HG02981 (cell line): ENCODE data around the gene OPTC.

Source experiments
- ATAC-seq: cut with Tn5 transposase; IDR thresholded peaks from one replicate; pipeline ENCODE4 v1.9.1; 2021; ENCODE audit warnings: mild to moderate bottlenecking, moderate library complexity; ENCODE audit not compliant: unreplicated experiment

OPTC gene

DNA sequence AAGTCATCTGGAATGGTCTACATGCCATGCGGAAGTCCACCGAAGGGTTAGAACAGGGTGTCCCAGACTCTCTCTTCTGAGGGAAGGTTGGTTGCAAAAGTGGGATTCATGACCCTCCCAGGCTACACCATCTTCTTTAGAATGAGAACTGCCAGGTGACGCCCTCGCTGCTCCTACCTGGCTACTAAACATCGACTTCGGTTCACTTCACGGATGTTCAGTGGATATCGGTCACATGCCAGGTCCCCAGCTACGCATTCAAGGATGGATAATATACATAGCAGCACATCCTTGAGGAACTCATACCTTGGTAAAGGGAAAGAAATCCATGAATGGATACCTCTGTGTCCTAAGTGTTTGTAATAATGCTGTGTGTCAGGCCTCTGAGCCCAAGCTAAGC, 3.3 kb upstream of the OPTC start:
- no peak for ATAC-seq

DNA sequence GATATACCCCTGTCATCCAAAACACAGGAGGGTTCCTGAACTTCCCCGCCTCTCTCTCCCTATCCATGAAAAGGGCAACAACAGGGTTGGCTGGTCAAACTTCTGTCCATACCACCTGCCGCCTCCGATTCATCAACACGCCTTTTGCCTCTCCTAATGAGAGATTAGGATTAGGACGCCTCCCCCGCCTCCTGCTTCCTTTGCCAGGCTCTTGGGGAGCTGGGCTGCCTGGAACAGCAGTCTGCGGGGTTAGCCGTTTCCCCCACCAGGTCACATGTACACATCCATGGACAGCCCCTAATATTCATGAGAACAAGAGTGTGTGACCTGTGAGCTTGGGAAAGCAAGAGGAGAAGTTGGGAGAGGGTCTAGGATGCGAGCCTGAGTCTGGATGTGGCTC, 2.3 kb upstream of the OPTC start:
- ATAC-seq = no peak

DNA sequence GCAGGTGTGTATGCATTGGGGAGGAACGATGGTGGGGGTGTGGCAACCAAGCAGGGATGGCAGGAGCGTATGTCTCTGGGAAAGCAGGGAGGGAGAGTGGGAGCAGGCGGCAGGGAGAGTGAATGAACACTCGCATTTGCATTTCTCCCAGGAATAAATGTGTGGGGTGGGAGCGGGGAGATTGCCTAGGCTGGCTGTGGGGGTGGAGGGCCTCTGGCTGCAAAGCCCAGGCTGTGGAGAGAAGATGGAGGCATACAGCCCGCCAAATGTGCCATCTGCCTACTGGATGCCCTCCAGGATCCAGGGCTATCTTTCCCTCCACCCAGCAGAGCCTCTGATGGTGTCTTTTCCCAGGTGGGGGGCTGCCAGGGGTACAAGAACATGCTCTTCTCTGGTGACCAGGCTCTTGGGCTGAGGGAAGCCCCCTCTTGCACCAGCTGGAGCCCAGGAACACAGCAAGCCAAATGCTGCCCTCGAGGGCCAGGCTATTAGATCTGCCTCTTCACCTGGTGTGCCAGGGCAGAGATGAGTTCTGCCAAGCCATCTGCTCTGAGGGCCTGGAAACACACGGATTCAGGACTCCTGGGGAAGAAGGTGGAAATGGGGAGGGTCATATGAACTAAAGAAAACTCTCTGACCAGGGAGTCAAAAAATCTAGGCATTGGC, 1.7 kb upstream of the OPTC start:
- no peak for ATAC-seq

DNA sequence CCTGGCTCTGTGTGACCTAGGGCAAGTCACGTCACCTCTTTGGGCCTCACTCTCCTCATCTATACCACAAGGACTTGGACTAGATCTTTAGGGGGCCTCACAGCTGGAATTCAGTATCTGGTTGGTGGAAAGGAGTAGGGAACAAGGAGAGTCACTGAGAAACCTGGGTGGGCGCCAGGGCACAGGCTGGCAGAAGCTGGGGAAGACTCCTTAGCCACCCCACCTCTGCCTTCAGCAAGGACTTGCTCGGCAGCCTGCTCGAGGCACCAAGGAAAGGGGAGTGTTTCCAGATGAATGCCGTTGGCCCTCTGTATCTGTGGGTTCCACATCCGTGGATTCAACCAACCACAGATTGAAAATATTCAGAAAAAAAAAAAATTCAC, 1.2 kb upstream of the OPTC start:
- no peak for ATAC-seq

DNA sequence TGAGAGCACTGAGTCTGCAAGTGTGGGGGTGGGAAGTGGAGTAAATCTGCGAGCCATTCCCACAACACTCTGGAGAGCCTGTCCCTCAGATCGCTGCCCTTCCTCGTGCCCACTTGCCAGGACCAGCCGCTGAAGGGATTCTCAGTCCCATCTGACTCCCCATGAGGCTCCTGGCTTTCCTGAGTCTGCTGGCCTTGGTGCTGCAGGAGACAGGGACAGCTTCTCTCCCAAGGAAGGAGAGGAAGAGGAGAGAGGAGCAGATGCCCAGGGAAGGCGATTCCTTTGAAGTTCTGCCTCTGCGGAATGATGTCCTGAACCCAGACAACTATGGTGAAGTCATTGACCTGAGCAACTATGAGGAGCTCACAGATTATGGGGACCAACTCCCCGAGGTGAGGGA, 1.9 kb downstream of the OPTC start:
- no peak for ATAC-seq

DNA sequence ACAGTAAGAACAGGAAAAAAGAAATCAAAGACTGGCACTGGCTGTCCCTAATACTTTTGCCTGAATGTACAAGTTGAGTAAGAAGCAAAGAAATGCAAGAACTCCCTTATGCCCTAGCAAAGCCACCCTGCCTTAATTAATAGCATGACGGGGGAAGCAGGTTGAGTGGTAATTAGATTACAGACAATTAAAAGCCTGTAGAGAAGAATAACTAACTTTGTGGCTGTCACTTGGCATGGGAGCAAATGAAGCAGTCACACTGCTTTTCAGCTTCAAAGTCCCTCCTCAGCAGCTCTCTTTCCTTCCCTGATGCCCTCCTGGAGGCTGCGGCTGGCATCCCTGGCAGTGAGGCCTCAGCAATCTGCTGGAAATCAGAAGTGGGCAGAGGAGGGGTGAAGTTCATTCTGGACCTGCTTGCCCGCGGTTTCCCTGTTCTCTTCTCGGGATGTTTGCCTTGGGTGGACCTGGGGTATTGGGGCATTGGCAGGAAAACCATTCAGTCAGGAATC, 3.4 kb downstream of the OPTC start:
- ATAC-seq = no peak

DNA sequence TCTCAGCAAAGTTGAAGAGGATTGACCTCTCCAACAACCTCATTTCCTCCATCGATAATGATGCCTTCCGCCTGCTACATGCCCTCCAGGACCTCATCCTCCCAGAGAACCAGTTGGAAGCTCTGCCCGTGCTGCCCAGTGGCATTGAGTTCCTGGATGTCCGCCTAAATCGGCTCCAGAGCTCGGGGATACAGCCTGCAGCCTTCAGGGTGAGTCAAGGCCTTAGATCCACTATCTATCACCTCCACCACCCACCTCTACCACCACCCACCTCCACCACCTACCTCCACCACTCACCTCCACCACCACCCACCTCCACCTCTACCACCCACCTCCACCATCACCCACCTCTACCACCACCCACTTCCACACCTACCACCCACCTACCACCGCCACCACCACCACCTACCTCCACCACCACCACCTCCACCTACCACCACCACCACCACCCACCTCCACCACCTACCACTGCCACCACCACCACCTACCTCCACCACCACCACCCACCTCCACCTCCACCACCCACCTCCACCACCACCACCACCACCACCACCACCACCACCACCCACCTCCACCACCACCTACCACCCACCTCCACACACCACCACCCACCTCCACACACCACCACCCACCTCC, 5.8 kb downstream of the OPTC start:
- ATAC-seq = no peak

DNA sequence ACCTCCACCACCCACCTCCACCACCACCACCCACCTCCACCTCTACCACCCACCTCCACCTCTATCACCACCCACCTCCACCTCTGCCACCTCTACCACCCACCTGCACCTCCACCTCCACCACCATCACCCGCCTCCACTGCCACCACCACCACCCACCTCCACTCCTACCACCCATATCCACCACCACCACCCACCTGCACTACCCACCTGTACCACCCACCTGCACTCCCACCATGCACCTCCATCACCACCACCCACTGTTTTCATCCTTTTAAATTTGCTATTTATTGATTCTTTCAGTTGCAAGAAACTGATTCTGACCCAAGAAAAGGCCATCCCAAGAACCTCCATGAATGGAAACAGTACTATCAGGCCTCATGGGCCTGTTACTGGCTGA, 6.3 kb downstream of the OPTC start:
- ATAC-seq = no peak

DNA sequence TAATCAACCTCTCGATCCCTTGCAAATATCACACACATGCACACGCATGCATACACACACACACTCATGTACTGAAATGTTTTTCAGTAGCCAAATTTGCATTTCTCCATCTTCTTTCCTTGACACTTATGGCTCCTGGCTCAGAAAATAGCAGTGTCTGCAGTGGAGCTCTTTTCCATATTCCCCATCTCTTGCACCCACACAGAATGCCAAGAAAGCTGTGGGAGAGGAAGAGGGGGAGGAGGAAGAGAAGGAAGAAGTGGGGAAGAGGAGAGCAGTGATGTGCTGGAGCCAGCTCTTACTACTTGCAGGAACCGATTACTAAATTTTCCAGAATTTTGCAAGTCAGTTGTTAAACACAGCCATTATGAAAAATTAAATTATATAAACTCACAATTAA, 9.9 kb downstream of the OPTC start:
- ATAC-seq = no peak

DNA sequence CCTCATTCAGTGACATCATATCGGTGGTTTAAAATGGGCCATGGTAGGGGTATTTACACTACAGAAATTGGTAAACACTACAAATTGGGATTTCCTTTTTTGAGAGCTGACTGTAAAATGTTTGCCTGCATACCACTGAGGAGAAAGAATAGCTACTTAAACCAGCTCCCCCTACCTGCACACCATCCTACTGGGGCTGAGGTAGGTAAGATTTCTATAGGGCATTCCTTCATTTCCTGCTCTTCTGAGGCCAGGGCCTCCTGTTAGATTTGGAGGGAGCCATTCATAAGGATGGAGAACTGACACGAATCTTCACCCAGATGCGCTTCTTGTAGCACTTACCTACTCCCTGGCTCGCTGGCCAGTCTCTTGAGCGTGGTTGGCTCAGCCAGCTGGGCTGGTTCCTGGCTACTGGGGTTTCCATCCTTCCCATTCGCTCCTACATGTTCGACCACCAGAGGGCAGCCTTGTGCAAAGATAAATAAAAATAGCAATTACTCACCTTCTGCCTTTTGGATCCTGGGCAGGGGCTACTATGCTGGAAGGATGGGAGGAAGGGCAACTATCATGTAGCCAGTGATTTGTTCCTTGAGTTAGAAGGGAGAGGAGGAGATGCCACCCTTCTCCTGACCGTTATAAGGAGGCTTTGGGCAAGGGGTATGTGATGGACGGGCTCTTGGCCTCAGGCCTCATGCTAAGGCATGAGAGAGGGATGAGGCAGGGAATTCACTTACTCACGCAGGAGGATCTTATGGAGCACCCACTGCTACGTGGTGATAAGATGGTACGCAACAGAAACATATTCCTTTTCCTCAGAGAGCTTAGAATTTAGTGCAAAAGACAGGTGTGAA, 10.7 kb downstream of the OPTC start:
- ATAC-seq = no peak

DNA sequence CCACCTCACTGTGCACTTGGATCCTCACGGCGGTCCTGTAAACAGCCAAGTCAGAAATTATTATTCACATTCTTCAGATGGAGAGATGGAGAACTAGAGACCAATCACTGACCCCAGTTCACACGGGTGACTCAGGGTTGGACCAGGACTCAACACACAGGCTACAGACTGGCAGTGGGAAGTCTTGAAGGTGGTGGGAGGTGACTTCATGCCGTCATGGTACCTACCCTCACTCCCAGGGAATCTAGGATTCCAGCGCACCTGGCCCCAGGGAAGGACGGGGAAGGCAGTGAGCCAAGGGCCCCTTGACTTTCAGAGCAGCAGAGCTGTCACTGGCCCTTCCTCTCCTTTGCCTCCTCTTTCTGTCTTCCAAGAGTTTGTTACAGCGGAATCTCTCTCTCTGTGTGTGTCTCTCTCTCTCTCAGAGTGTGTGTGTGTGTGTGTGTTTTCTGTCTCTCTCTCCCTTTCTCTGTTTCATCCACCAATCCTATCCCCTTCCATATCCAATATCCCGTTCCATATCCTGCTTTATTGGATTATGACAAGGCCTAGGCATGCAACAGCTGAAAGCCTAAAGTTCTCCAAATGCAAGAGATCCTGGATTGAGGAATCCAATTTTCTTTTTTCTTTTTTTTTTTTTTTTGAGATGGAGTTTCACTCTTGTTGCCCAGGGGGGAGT, 11.7 kb downstream of the OPTC start:
- no peak for ATAC-seq

DNA sequence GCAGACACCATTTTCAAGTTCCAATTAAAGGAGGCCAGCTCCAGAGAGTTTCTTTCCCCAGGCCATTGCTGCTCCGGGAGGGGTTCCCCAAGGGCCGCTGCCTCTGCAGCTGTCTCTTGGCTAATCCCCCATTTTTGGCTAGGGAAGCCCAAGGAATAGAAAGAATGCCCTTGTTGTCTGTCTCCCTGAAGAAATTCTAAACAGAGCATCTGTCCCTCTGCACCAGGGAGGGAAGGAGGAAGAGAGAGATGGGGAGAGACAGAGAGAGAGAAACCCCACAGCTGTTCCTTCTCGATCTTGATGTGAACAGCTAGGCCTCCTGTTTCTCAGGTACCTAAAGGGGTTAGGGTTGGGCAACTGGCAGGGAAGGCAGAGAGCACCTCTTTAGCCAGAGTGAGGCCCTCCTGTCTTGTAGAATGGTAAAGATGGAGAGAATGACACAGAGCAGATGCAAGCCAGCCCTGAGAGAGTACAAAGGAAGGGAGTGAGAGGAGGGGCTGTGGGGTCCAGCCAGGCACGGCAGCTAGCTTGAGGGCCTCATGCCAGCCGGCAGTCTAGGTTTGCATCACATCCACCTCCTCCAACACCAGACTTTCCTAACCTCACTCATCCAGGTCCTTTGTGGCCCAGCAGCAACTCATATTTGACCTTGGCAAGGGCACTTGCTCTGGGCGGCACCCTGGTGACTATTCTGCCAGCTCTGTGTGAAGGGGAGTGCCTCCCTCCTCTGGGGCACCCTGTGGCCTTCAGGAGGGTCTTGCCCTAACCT, 13.1 kb downstream of the OPTC start:
- no peak for ATAC-seq

DNA sequence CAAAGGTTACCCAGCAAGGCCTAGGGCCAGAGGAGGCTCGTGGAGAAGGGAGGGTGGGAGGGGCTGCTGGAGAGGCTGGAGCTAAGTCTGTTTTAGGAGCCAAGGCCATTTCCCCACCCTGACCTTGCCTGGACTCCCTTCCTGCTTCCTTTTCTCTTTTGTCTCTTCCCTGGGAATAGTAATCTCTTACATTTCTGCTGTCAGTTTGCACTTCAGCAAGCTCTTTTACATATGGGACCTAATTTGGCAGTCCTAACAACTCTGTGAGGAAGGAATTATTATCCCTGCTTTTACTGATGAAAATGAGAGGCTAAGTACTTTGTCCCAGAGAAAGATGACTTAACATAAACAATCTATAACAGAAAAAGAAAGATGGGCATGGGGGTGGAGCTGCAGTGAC, 13.8 kb downstream of the OPTC start:
- ATAC-seq = no peak

DNA sequence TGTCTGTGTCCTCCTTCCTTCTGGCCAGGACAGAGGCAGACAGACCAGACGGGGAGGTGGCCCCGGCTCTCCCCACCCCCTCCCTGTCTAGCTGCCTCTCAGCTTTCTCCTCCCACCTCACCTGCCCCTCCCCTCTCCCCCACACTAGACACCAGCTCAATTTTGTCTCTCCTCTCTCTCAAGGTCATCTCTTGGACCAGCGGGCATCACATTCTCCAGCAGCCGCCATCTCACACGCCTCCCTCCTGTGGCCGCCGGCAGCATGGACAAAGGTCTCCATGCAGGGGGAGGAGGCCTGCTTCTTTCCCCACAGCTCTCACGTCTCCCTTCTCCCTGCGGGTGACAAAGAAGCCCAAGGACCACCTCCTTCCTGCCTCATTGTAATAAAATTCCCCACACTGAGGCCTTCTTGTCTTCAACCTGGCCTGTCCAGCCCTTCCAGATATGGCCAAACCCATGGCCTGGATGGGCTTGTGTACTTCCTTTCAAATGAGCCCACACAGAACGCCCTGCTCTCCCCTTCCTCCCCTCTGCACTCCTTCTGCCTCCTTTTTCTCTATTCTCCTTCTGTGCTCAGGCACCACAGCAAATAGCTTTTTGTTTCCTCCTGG, 14.6 kb downstream of the OPTC start:
- no peak for ATAC-seq

DNA sequence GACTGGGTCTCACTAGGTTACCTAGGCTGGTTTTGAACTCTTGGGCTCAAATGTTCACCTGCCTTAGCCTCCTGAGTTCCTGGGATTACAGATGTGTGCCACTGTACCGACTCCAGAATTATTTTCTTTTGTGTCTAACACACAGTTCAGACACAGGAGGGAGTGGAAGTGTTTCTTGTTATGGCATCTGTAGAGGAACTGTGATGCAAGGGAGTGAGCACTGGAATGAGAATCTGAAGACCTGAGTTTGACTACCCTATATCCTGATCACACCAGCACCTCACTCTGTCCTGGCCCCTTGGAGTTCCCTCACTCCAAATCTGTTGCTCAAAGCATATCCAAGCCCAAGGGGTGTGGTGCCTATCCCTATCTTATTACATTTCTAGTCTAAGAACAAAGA, 15.2 kb downstream of the OPTC start:
- no peak for ATAC-seq

DNA sequence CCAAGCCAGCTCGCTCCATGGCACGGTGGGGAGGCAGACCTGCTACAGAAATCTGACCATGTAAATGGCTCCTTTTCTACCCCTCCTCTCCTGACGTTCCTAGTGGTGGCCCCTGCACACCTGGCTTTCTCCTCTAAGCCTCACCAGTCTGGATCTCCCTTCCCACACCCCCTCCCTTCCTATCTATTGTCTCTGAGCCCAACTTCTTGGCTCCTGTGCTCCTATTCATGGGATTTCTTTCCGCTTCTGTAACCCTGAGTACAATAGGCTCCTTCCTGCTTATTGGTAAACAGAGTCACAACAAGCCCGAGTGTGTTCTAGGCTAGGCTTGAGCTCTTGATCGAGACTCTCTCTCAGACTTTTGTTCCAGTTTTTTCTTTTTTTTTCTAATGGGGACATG, 17.6 kb downstream of the OPTC start:
- no peak for ATAC-seq

DNA sequence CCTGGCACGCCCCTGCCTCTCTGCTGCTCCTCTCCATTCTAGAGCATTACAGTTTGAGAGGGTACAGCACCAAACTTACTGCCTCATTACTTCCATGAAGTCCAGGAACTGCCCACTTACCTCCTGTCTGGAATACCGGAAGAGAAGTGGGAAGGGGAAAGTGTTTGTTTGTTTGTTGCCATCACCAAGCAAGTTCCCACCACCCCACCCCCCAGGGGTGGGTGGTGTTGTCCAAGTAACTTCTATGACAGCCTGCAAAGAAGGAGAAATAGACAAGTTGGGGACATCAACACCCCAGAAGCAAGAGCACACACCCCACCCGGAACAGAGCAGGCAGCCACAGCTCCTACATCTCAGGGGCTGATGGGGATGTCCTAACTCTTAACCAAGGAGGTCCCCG, 18.0 kb downstream of the OPTC start:
- no peak for ATAC-seq

DNA sequence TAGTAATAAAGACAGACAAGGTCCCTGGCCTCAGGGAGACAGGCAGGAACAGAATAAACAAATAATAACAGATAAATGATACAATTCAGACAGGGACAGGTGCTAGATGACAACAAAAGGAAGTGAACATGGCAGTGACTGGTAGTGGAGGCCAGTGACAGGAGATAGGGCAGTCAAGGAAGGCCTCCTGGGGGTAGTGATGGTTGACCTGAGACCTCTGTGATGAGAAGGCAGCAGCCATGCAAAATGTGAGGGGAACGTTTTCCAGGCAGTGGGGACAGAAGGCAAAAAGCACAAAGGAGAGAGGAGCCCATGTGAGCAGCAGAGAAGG, 18.5 kb downstream of the OPTC start:
- ATAC-seq = no peak

DNA sequence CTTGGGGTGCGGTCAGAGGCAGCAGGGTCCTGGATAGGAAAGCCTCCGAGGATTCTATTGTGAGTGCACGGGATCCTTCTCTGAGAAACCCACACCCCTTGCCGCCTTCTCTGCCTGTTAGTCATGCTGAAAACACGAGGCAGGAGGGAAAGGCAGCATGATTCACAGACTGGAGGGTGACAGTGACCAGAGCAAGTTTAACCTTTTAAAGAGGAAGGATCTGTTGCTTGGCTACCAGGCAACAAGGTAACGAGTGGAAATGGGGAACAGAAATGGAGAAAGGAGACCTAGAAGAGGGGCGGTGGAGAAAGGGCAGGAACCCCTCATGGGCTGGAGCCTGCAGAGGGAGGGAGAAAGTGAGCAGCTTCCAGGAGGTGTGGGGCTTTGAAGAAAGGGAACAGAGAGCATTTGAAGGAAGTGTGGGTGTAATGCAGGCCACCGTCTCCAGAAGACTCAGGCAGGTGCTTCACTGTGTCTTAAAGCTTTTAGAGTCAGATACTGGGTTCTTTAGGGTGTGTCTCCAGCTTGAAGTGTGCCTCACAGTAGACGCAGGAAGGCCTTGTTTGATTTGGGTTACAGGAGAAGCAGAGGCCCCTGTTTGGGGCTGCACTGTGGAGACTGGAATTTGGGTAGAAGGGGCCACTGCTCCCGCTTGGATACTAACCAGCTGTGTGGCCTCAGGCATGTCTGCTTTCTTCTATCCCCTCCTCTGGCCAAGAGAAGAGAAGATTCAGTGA, 19.1 kb downstream of the OPTC start:
- ATAC-seq = no peak

DNA sequence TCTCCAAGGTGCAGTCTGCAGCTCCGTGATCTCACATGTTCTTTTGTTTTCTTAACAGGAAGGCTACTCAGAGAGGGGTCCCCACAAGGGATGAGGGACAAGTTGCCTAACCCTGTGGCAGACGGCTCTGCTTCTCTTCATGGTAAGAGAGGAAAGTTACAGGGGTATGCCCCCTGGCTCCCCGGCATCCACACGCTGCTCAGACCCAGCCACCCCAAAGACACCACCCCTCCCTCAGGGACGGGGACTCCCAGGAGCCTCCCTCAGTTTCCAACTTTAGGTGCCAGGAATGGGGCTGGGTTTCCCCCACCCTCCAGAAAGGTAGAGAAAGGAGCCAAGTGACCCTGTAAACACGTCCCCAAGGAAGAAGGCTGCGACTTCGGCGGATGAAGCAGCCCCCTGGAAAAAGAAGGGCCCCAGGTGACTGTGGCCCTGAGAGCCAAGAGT, 19.7 kb downstream of the OPTC start:
- ATAC-seq = no peak
